H1 (cell line): ENCODE results near the gene MLKL. TPM values are rescaled to one million over a fixed set of nuclear protein-coding genes. Genes with fewer than 3 reads are reported as not detected.

Experiments used
- RNF2 ChIP-seq: fragments of 200-900, 300-1000 bp; sonication (generic); IDR thresholded peaks from 2 replicates; pipeline ENCODE4 v1.7.1; 2016; ENCODE audit warnings: borderline replicate concordance, low read depth, mild to moderate bottlenecking, antibody characterized with exemption, low read length; ENCODE audit not compliant: poor library complexity, severe bottlenecking; ENCODE audit errors: missing control alignments
- polyA plus RNA-seq, 7 experiments: library from polyadenylated mRNA; depleted of rRNA in 3 of 7; stranded (reverse) in 5 of 7; unstranded in 2 of 7; fragments of >200 nt in 5 of 7; fragments of 200-250 nt in 2 of 7; gene quantifications; 1 replicate in 5 of 7; 2 replicates in 1 of 7; 4 replicates in 1 of 7; pipeline versions ENCODE4 v1.2.1 to v1.2.3, GENCODE V29; 2011 to 2013; ENCODE audit warnings: missing spikeins in 2 of 7, mixed read lengths in 2 of 7
- total RNA-seq: library from RNA; stranded (reverse); fragmentation: NEBNext Ultra II Directional; extraction: Animal tissue kit (Norgen Biotek cat#: 25700); gene quantifications from 2 replicates; pipeline ENCODE4 v1.2.1, GENCODE V29; 2021

Gene MLKL
- total and polyA plus RNA-seq, 2 of the 8 experiments (the other 6 are each of a cell fraction or from before 2014, with no cell fraction given) = 1.6 to 2.1 TPM

GRCh38 chr16:74666010-74666421 is 34.6 kb downstream of the MLKL start (continued):
- TF ChIP-seq RNF2 = no peak
